ENCODE results near the gene CDRT4. TPM values are rescaled to one million over a fixed set of nuclear protein-coding genes. Genes with fewer than 3 reads are reported as not detected.

Gene CDRT4
- polyA plus RNA-seq, 1 experiment: 4.1 TPM

DNA sequence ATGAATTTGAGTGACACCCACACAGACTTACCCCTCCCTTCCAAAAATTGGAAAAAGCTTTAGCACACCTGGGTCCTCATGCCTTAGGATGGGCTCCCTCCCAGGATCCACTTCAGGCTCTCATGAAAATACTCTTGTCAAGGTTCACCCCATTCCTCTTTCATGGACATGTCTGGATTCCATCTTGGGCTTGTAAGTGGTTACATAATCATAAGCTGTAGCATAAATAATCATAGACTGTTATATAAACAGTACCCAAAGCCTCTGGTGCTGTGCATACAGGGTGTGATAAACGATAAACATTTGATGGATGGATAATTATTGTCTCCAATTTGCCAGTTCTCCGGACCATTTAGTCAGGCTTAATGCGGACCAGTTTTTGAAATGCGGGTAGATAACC lies 72.3 kb downstream of the CDRT4 start:
- DNase-seq (ENCODE audit: low read depth, low spot score): no peak
- POLR2A ChIA-PET: no interaction called here
- Histone ChIP-seq H3K9me3 (ENCODE audit: control insufficient read depth, insufficient read depth, low read length) (no peaks in the 10 kb centered on the region; the same call in 1 of the 2 replicates), H3K27ac (ENCODE audit: low read depth, low read length) (no peak overlapping the region), H3K27me3 (ENCODE audit: control insufficient read depth, insufficient read depth, low read length) (no peaks in the 10 kb centered on the region), H3K4me3 (ENCODE audit: low read depth, low read length) (no peak overlapping the region)
- TF ChIP-seq, protein P1, sequence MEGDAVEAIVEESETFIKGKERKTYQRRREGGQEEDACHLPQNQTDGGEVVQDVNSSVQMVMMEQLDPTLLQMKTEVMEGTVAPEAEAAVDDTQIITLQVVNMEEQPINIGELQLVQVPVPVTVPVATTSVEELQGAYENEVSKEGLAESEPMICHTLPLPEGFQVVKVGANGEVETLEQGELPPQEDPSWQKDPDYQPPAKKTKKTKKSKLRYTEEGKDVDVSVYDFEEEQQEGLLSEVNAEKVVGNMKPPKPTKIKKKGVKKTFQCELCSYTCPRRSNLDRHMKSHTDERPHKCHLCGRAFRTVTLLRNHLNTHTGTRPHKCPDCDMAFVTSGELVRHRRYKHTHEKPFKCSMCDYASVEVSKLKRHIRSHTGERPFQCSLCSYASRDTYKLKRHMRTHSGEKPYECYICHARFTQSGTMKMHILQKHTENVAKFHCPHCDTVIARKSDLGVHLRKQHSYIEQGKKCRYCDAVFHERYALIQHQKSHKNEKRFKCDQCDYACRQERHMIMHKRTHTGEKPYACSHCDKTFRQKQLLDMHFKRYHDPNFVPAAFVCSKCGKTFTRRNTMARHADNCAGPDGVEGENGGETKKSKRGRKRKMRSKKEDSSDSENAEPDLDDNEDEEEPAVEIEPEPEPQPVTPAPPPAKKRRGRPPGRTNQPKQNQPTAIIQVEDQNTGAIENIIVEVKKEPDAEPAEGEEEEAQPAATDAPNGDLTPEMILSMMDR (IDR thresholded peaks at IDR 0.05; ENCODE audit: low read depth, low read length): no peak
- CTCF ChIA-PET: interaction anchor here (0.6 kb wide), 1 partner anchor 108 kb away, joined by 4 read pairs; no protein-coding TSS in a partner anchor

DNA sequence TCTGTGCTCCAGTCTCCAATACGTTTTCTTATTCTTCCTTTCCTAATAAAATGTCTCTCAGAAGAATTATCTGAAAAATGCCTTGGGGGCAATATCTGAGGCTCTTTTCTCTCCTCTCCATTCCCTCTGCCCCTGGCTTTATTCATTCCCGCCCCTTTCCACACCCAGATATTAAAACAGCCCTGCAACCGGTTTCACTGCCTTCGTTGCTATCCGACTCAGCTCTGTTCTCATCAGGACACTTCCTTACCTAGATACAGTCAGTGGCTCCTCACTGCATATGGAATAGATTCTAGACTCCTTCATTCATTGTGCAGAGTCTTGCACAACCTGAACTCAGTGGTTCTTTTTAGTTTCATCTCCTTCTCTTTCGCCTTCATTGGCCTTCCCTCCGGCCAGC lies 74.0 kb downstream of the CDRT4 start:
- no peak overlapping the region for H3K4me3 ChIP-seq (ENCODE audit: low read depth, low read length)
- TF ChIP-seq, protein P1 (IDR thresholded peaks at IDR 0.05; ENCODE audit: low read depth, low read length): no peak
- no peak for DNase-seq (ENCODE audit: low read depth, low spot score)
- H3K9me3 ChIP-seq (ENCODE audit: control insufficient read depth, insufficient read depth, low read length): no peaks in the 10 kb centered on the region; the same call in none of the 2 replicates
- no peak overlapping the region for H3K27ac ChIP-seq (ENCODE audit: low read depth, low read length)
- ChIA-PET POLR2A (interaction anchor here (1.8 kb wide), 1 partner anchor 130 kb away, joined by 16 read pairs; no protein-coding TSS in a partner anchor), CTCF (no interaction called here)
- H3K27me3 ChIP-seq (ENCODE audit: control insufficient read depth, insufficient read depth, low read length): no peaks in the 10 kb centered on the region

DNA sequence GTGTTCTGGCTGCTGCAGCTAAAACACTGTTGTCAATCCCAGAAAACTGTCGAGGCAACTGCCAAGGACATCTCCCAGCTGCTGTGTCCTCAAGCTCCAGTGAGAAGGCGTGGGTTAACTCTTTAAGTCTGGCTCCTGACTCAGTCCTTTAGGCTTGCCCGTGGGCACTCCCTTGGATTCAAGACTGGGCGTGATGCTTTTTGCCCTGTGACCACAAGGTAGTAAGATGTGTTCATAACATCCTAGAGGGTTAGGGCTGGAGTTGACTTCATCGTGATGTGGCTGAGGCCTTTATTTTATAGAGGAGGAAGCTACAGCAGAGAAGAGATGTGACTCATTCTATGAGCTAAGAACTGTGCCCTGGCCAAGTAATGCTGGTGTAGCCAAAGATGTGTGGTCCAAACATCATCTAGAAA lies 75.1 kb downstream of the CDRT4 start:
- CTCF ChIA-PET: interaction anchor here (0.9 to 1.0 kb wide), 2 partner anchors 65 to 111 kb away, joined by 3 to 5 read pairs; no protein-coding TSS in a partner anchor

DNA sequence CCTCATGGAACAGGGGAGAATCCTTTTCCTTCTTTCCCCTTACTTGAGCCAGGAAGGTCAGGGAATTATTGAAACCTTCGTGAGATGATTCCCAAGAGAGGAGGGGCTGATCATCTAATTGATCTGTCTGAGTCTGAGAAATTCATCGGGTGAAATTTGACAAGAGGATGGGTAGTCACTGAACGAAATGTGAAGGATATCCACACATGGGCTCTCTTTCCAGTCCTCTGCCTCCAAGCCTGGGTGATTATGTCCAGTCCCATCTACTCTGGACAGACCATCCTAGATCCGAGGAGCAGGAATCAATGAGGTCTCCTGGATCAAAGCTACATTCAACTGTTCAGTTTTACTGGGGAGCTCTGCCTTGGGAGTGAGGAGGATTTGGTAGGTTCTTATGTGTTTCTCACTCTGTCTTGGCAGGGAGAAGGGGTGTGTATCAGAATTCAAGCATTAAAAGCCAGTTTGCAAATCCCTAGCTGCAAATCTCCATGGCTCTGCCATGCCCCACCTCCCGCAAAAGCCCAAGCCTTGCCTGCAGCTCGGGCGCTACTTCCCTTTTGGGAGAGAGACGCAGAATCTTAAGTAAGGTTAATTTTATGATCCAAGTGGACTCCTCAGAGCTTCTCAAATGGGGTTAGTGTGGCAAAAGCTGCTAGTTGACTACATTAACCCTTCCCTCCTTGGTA lies 78.9 kb downstream of the CDRT4 start:
- POLR2A ChIA-PET: no interaction called here

More for the DNA sequence above, 75.1 kb downstream of the CDRT4 start:
- TF ChIP-seq, protein P1 (IDR thresholded peaks at IDR 0.05; ENCODE audit: low read depth, low read length): no peak
- no peaks in the 10 kb centered on the region for H3K27me3 ChIP-seq (ENCODE audit: control insufficient read depth, insufficient read depth, low read length)
- POLR2A ChIA-PET: interaction anchor here (0.9 to 1.8 kb wide), 6 partner anchors 8 to 129 kb away, joined by 3 to 16 read pairs (median 6); no protein-coding TSS in a partner anchor
- no peak overlapping the region for H3K4me3 ChIP-seq (ENCODE audit: low read depth, low read length)
- DNase-seq (ENCODE audit: low read depth, low spot score): peak; percentile 76
- no peaks in the 10 kb centered on the region; the same call in none of the 2 replicates for H3K9me3 ChIP-seq (ENCODE audit: control insufficient read depth, insufficient read depth, low read length)
- H3K27ac ChIP-seq (ENCODE audit: low read depth, low read length): peak overlapping the region; percentile 68

More for the DNA sequence above, 78.9 kb downstream of the CDRT4 start:
- TF ChIP-seq, protein P1 (IDR thresholded peaks at IDR 0.05; ENCODE audit: low read depth, low read length): no peak
- DNase-seq (ENCODE audit: low read depth, low spot score): no peak
- no peak overlapping the region for H3K27ac ChIP-seq (ENCODE audit: low read depth, low read length)
- CTCF ChIA-PET: interaction anchor here (1.0 kb wide), 1 partner anchor 114 kb away, joined by 3 read pairs; no protein-coding TSS in a partner anchor
- no peaks in the 10 kb centered on the region; the same call in none of the 2 replicates for H3K9me3 ChIP-seq (ENCODE audit: control insufficient read depth, insufficient read depth, low read length)
- H3K27me3 ChIP-seq (ENCODE audit: control insufficient read depth, insufficient read depth, low read length): no peaks in the 10 kb centered on the region
- no peak overlapping the region for H3K4me3 ChIP-seq (ENCODE audit: low read depth, low read length)
